Activated CD8-positive, alpha-beta memory T cell treated with anti-CD3 and anti-CD28 coated beads, Interleukin-2, amount 10 ng/mL, durations not matched to agents 7 days and 5 days (primary cell): ENCODE data around the gene FOXO6. TPM values are rescaled to one million over a fixed set of nuclear protein-coding genes. Genes with fewer than 3 reads are reported as not detected.

Experiments used
- ATAC-seq: fragments of 150-1000 bp; cut with Tn5 transposase; one replicate; pipeline ENCODE4 v1.10.0; 2021; ENCODE audit warnings: moderate library complexity
- CTCF ChIA-PET: fragments of 350-600 bp; sonication (Branson Sonifier 250); formaldehyde crosslinking; loops from one replicate; lab custom pipeline; 2021; ENCODE audit warnings: antibody characterized with exemption; lab: Charles Lee
- DNase-seq: peaks from one replicate; pipeline ENCODE4 v3.0.0-alpha.2; 2020
- H3K27ac Mint-ChIP-seq: one replicate; pipeline ENCODE4 v1.8.0; 2021; ENCODE audit warnings: mild to moderate bottlenecking, mixed read lengths
- H3K27me3 Mint-ChIP-seq: one replicate; pipeline ENCODE4 v1.8.0; 2021; ENCODE audit warnings: mixed read lengths
- H3K36me3 Mint-ChIP-seq: one replicate; pipeline ENCODE4 v1.8.0; 2021; ENCODE audit warnings: mild to moderate bottlenecking, mixed read lengths
- H3K4me1 Mint-ChIP-seq: one replicate; pipeline ENCODE4 v1.8.0; 2021; ENCODE audit warnings: mixed read lengths
- H3K4me3 Mint-ChIP-seq: one replicate; pipeline ENCODE4 v1.8.0; 2021; ENCODE audit warnings: mild to moderate bottlenecking, moderate library complexity, mixed read lengths
- H3K9me3 Mint-ChIP-seq: one replicate; pipeline ENCODE4 v1.8.0; 2022; ENCODE audit warnings: low read depth, mixed read lengths
- total RNA-seq, 2 experiments: library from RNA; stranded (reverse); gene quantifications; one replicate each; pipeline ENCODE4 v1.2.3, GENCODE V29; 2021

Gene FOXO6
- total RNA-seq, 2 experiments from 2014 or later, result not detected

GRCh38 chr1:41360074-41360785, 1.0 kb upstream of the FOXO6 start:
- DNase-seq (no peak), ATAC-seq (no peak)
- CTCF ChIA-PET, result interaction anchor here (1.4 to 2.1 kb wide), 3 partner anchors 56 to 72 kb away, joined by 4 to 8 read pairs (median 4); no protein-coding TSS in a partner anchor
- Mint-ChIP-seq H3K27ac (no peak overlapping the region), H3K36me3 (no peaks in the 10 kb centered on the region), H3K9me3 (no peaks in the 10 kb centered on the region), H3K4me3 (peak overlapping the region; percentile 48), H3K4me1 (peaks cover 7% of the 10 kb centered on the region), H3K27me3 (peaks cover 37% of the 10 kb centered on the region)

GRCh38 chr1:41361495-41362356, 492 bp downstream of the FOXO6 start:
- Mint-ChIP-seq H3K36me3 (no peaks in the 10 kb centered on the region), H3K9me3 (no peaks in the 10 kb centered on the region), H3K27me3 (peaks cover 45% of the 10 kb centered on the region), H3K27ac (no peak overlapping the region), H3K4me1 (peaks cover 7% of the 10 kb centered on the region), H3K4me3 (no peak overlapping the region)
- DNase-seq, result no peak
- peak; percentile 35 for ATAC-seq
- CTCF ChIA-PET, result interaction anchor here (0.9 to 2.1 kb wide), 6 partner anchors 9 to 71 kb away, joined by 3 to 8 read pairs (median 4); no protein-coding TSS in a partner anchor

- Mint-ChIP-seq H3K27ac (no peak overlapping the region), H3K27me3 (peaks cover 52% of the 10 kb centered on the region), H3K4me1 (peaks cover 7% of the 10 kb centered on the region), H3K9me3 (no peaks in the 10 kb centered on the region), H3K4me3 (no peak overlapping the region), H3K36me3 (no peaks in the 10 kb centered on the region)
- DNase-seq (no peak), ATAC-seq (no peak)
- CTCF ChIA-PET, result interaction anchor here (0.9 kb wide), 1 partner anchor 17 kb away, joined by 4 read pairs; no protein-coding TSS in a partner anchor
Observed at GRCh38 chr1:41362357-41362721, 1.1 kb downstream of the FOXO6 start.

DNA sequence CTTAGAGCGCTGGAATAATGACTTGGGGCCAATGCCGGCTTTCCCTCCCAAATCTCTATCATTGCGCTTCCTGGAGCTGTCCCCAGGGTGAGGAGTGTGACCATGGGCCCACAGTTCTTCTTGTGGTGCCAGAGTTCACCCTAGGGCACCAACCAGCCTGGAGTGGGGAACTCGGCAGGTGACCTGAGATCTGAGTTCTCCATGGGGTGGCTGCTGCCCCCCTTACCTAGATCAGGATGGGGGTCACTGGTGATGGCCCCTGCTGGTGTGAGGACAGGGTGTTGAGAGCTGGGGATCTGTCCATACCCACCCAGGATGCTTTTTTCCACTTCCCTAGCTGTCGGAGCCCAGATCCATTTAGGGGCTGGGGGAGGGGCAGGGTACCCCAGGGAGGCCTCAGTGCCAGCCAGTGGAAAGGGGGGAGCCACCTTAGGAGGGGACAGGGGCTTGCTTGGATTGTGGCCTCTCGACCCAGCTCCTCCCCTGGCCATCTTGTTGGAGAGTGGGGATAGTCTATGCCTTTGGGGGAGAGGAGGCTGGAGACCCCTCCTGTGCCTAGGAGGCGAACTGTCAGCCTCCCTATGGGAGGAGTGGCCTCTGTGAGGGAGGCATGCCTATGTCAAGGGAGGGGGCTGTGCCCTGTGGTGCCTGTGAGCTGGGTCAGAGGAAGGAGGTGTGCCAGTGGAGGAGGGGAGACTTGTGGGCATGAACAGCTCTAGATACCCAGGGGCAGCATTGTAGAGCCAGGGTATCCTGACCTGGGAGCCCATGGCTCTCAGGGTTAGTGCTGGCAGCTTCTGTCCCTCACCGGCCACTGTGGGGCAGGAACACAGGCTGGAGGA, 1.7 kb downstream of the FOXO6 start:
- CTCF ChIA-PET, result interaction anchor here (0.9 kb wide), 1 partner anchor 17 kb away, joined by 4 read pairs; no protein-coding TSS in a partner anchor
- peaks cover 7% of the 10 kb centered on the region for H3K4me1 Mint-ChIP-seq
- H3K27ac Mint-ChIP-seq, result no peak overlapping the region
- H3K4me3 Mint-ChIP-seq, result no peak overlapping the region
- no peaks in the 10 kb centered on the region for H3K36me3 Mint-ChIP-seq
- H3K9me3 Mint-ChIP-seq, result no peaks in the 10 kb centered on the region
- ATAC-seq (no peak), DNase-seq (no peak)
- peaks cover 58% of the 10 kb centered on the region for H3K27me3 Mint-ChIP-seq

DNA sequence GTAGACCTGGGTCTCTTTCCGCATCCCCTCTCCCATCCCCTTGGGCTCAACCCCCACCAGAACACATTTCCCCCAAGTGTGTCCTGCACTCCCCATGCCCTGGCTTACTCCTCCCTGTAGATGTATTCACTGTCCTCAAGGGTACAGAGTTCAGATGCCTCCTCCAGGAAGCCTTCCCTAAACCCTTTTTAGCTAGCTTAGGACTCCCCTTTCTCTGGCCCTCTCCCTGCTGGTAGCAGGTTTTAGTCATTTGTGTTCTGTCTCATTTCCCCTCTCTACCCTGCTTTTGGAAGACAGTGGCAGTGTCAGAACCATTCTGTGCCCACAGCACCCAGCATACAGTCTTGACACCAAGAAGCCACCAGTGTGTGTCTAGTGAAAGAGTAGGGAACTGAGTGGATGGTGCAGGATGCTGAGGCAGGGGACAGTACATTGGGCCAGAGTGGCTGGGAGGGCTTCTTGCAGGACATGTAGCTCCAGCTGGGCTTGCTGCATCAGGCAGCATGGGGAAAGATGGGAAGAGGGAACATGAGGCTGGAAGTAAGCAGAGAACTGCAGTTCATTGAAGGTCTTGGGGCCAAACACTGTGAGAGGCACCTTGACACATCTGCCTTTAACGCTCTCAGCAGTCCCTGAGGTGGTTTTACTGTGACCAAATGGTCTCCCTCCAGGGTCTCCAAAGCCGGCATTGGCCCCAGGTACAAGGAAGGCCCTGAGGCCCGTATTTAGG, 2.5 kb downstream of the FOXO6 start:
- peaks cover 7% of the 10 kb centered on the region for H3K4me1 Mint-ChIP-seq
- H3K9me3 Mint-ChIP-seq, result no peaks in the 10 kb centered on the region
- CTCF ChIA-PET, result no interaction called here
- H3K27ac Mint-ChIP-seq, result no peak overlapping the region
- peaks cover 56% of the 10 kb centered on the region for H3K27me3 Mint-ChIP-seq
- no peak overlapping the region for H3K4me3 Mint-ChIP-seq
- no peaks in the 10 kb centered on the region for H3K36me3 Mint-ChIP-seq
- ATAC-seq, result no peak
- no peak for DNase-seq

GRCh38 chr1:41364442-41365319, 3.4 kb downstream of the FOXO6 start:
- H3K36me3 Mint-ChIP-seq, result no peaks in the 10 kb centered on the region
- ATAC-seq, result no peak
- peaks cover 58% of the 10 kb centered on the region for H3K27me3 Mint-ChIP-seq
- CTCF ChIA-PET, result no interaction called here
- H3K4me3 Mint-ChIP-seq, result no peak overlapping the region
- H3K27ac Mint-ChIP-seq, result no peak overlapping the region
- H3K4me1 Mint-ChIP-seq, result peaks cover 5% of the 10 kb centered on the region
- no peaks in the 10 kb centered on the region for H3K9me3 Mint-ChIP-seq
- DNase-seq, result no peak

GRCh38 chr1:41365320-41365633, 4.0 kb downstream of the FOXO6 start:
- H3K27ac Mint-ChIP-seq, result no peak overlapping the region
- H3K4me1 Mint-ChIP-seq, result peaks cover 5% of the 10 kb centered on the region
- H3K36me3 Mint-ChIP-seq, result no peaks in the 10 kb centered on the region
- DNase-seq (no peak), ATAC-seq (no peak)
- H3K4me3 Mint-ChIP-seq, result no peak overlapping the region
- CTCF ChIA-PET, result no interaction called here
- peaks cover 56% of the 10 kb centered on the region for H3K27me3 Mint-ChIP-seq
- H3K9me3 Mint-ChIP-seq, result no peaks in the 10 kb centered on the region

GRCh38 chr1:41365772-41366454, 4.7 kb downstream of the FOXO6 start:
- H3K4me3 Mint-ChIP-seq, result no peak overlapping the region
- peaks cover 56% of the 10 kb centered on the region for H3K27me3 Mint-ChIP-seq
- no peak for DNase-seq
- H3K9me3 Mint-ChIP-seq, result no peaks in the 10 kb centered on the region
- CTCF ChIA-PET, result no interaction called here
- H3K36me3 Mint-ChIP-seq, result no peaks in the 10 kb centered on the region
- H3K4me1 Mint-ChIP-seq, result peaks cover 2% of the 10 kb centered on the region
- H3K27ac Mint-ChIP-seq, result no peak overlapping the region
- ATAC-seq, result no peak

GRCh38 chr1:41366455-41367287, 5.4 kb downstream of the FOXO6 start:
- CTCF ChIA-PET, result interaction anchor here (1.0 kb wide), 1 partner anchor 43 kb away, joined by 3 read pairs; no protein-coding TSS in a partner anchor
- ATAC-seq, result no peak
- no peak for DNase-seq
- no peak overlapping the region for H3K4me3 Mint-ChIP-seq
- peaks cover 2% of the 10 kb centered on the region for H3K4me1 Mint-ChIP-seq
- H3K36me3 Mint-ChIP-seq, result no peaks in the 10 kb centered on the region
- H3K9me3 Mint-ChIP-seq, result no peaks in the 10 kb centered on the region
- H3K27me3 Mint-ChIP-seq, result peaks cover 56% of the 10 kb centered on the region
- H3K27ac Mint-ChIP-seq, result no peak overlapping the region

GRCh38 chr1:41367288-41367642, 6.0 kb downstream of the FOXO6 start:
- Mint-ChIP-seq H3K4me3 (no peak overlapping the region), H3K27ac (no peak overlapping the region), H3K4me1 (no peaks in the 10 kb centered on the region), H3K27me3 (peaks cover 56% of the 10 kb centered on the region), H3K9me3 (no peaks in the 10 kb centered on the region), H3K36me3 (no peaks in the 10 kb centered on the region)
- CTCF ChIA-PET, result interaction anchor here (1.0 kb wide), 1 partner anchor 43 kb away, joined by 3 read pairs; no protein-coding TSS in a partner anchor
- DNase-seq (no peak), ATAC-seq (no peak)

- CTCF ChIA-PET, result no interaction called here
- Mint-ChIP-seq H3K36me3 (no peaks in the 10 kb centered on the region), H3K27me3 (peaks cover 52% of the 10 kb centered on the region), H3K27ac (no peak overlapping the region), H3K4me1 (no peaks in the 10 kb centered on the region), H3K9me3 (no peaks in the 10 kb centered on the region), H3K4me3 (no peak overlapping the region)
- ATAC-seq (no peak), DNase-seq (no peak)
Observed at GRCh38 chr1:41368366-41368765, 7.1 kb downstream of the FOXO6 start.
